Skin epidermis (tissue), 12 donors: ENCODE data around the gene ANO10.
"Not testable (repeated sequence)": the region's sequence is repeated elsewhere in the genome, so short reads cannot be mapped to it uniquely, and the experiment has no call there.

Experiments
- H3K27ac ChIP-seq, 21 experiments: fragments of 200-600 bp; sonication (generic) in 11 of 21; one replicate each; pipeline ENCODE4 v1.5.0; 2020; ENCODE audit warnings: mild to moderate bottlenecking in 3 of 21, inconsistent platforms in 2 of 21, moderate library complexity in 2 of 21
- H3K4me3 ChIP-seq, 7 experiments: fragments of 200-600 bp; sonication (generic) in 2 of 7; one replicate each; pipeline ENCODE4 v1.5.0; 2020; ENCODE audit warnings: inconsistent platforms in 2 of 7, mild to moderate bottlenecking in 2 of 7, moderate library complexity in 1 of 7

The ANO10 gene

DNA sequence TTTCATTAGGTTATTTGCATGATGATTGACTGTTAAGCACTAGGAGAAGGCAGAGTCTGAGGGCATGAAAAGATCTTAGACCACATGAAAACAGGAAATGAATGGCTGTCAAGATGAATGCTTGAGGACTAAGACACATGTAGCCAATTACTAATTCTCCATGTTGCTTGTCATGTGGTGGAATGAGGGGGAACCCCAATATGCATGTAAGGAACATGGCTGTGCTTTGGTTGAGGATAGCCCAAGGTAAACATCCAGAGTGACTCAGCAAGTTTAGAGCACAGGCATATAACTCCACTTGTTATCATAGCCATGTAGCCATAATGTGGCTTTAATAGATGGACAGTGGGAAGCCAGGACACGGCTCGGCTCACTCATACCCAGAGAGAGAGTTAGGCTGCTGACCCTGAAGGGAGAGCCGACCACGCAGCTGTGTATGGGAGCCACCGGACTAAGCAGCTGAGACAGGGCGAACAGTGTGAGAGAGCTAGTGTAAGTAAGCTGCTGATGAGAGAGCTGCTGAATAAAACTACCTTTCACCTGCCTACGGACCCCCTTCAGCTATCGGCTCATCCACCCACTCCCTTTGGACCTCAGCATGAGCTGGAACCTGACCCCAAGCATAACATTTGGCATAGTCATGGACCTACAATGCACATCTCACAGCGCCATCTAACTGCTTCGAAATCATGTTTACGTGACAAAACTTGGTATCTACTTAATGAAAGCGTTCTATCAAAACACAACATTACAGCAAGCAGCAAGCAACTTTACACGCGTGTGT, 37.6 kb downstream of the ANO10 start:
- Histone ChIP-seq H3K4me3 (no peak overlapping the region), H3K27ac (no peak overlapping the region)

DNA sequence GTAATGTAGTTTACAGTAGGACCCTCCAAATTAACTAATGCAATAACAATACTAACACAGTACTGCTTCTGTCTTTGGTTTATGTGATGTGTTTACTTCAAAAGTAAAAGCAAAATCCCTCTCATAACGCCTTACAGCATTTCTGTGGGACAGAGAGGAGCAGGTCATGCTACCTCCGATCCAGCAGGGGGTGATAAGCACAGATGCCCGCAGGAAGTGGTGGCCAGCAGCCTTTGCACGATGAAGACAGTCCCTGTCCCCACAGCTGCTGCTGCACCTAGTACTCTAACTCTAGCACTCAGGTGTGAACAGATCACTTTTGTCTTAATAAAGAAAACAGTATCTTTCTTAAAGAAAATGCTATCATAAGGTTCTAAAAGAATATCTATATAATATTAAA, 38.3 kb downstream of the ANO10 start:
- H3K27ac ChIP-seq, result no peak overlapping the region
- H3K4me3 ChIP-seq, result no peak overlapping the region

DNA sequence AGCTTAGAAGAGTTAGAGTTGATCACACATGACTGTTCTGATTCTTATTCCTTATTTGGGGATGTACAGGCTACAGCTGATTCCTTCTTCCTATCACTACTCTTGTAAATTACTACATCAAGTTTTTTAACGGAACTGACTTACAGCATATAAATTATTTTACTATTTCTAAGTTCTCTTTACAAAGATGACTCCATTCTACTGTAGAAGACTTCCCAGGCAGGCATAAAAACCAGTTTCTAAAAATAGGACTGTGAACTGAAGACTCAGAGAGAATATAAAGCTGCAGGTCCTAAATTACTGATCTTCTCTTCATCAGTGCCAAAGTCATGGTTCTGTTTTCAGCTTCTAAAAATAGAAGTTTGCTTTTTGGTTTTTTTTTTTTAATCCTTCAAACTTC, 38.9 kb downstream of the ANO10 start:
- no peak overlapping the region for H3K4me3 ChIP-seq
- H3K27ac ChIP-seq, result no peak overlapping the region

DNA sequence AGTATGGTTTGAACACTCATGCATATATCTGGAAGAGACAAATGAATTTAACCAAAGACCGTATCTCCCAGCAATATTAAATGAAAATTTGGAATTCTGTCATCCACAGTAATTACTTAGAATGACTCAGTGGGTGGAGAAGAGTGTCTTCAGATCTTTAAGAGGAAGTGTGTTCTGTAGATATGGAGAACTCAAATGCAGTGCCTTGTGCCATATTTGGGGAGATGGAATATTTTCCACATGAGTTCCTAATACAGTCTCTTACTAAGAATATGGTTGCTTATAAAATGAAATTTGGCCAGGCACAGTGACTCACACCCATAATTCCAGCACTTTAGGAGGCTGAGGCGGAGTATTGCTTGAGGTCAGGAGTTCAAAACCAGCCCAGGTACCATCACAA, 40.5 kb downstream of the ANO10 start:
- Histone ChIP-seq H3K27ac (no peak overlapping the region), H3K4me3 (no peak overlapping the region)

DNA sequence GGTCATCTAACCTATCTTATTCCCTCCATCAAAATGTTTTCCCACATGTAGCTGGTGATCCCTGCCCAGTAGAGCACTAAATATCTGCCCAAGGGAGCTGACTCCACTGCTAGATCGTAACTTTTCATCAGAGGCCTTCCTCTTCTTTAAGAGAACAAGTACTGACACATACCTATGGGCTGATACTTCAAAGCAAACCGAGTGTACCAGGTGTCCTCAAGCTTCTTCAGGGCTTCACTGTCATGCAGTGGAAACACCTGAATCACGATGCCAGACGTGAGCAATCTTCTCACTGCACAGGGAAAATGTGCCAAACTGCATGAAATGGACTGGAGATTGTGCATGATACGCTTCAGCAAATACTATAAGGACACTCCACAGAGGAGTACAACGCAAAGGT, 41.6 kb downstream of the ANO10 start:
- Histone ChIP-seq H3K27ac (no peak overlapping the region), H3K4me3 (no peak overlapping the region)

DNA sequence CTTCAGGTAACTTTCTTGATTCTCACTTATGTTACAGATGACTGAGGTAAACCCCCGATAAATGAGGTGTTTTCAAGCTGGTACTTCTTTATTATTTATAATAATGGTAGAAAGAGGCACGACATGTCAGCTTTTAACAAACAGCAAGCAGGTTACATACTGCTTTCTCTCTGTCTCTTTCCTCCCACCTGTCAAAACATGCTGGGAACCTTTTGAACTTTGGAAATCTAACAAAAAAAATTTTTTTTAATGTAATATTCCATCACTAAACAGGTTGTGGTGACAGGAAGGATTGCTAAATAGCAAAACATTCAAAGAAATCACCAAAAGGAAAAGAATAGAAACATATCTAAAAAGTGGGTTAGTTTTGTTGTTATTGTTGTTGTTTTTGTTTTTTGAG, 48.2 kb downstream of the ANO10 start:
- Histone ChIP-seq H3K27ac (no peak overlapping the region), H3K4me3 (no peak overlapping the region)

DNA sequence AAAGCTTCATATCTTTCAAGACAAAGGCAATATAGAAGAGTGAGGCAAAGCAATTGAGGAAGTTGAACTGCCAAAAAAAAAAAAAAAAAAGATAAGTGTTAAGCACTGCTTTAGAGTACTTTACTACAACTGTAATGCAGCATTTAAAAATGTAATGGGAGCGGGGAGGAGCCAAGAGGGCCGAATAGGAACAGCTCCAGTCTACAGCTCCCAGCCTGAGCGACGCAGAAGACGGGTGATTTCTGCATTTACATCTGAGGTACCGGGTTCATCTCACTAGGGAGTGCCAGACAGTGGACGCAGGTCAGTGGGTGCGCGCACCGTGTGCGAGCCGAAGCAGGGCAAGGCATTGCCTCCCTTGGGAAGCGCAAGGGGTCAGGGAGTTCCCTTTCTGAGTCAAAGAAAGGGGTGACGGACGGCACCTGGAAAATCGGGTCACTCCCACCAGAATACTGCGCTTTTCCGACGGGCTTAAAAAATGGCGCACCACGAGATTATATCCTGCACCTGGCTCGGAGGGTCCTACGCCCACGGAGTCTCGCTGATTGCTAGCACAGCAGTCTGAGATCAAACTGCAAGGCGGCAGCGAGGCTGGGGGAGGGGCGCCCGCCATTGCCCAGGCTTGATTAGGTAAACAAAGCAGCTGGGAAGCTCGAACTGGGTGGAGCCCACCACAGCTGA, 56.0 kb downstream of the ANO10 start:
- not testable (repeated sequence) for H3K4me3 ChIP-seq, H3K27ac ChIP-seq

DNA sequence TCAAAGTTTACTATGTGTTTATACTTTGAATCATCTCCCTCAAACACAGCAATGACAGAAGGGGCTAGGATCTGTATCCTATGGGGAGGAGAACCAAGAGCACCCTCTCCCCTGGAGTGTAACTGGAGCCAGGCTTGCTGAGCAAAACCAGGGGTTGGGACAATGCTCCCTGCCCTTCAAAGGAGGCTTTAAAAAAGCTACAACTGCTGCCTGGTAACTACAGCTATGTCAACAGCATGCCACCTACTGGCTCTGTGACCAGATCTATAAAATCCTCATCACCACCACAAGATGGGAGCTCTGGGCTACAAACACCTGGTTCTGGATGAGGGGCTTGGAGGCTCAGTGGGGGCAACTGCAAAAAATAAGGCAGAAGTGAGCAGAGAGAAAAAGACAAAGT, 61.9 kb downstream of the ANO10 start:
- H3K27ac ChIP-seq, result no peak overlapping the region
- no peak overlapping the region for H3K4me3 ChIP-seq

DNA sequence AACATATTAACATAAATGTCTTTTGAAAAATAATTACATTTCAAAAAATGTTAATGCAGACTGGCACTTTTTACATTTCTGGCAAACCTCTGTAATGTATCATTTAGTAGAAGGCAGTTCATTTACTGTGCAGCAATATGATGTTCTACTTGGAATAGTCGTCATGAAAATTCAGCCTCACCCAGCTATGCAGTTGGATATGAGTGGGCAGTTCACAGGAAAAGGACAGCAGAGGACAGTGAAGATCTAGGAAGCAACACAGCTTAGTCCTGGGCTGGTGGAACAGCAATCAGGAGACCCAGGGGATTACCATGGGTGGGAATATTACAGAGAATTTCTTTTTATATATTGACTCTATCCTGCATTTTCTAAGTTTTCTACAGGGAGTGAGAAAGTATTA, 63.6 kb downstream of the ANO10 start:
- Histone ChIP-seq H3K27ac (no peak overlapping the region), H3K4me3 (no peak overlapping the region)

DNA sequence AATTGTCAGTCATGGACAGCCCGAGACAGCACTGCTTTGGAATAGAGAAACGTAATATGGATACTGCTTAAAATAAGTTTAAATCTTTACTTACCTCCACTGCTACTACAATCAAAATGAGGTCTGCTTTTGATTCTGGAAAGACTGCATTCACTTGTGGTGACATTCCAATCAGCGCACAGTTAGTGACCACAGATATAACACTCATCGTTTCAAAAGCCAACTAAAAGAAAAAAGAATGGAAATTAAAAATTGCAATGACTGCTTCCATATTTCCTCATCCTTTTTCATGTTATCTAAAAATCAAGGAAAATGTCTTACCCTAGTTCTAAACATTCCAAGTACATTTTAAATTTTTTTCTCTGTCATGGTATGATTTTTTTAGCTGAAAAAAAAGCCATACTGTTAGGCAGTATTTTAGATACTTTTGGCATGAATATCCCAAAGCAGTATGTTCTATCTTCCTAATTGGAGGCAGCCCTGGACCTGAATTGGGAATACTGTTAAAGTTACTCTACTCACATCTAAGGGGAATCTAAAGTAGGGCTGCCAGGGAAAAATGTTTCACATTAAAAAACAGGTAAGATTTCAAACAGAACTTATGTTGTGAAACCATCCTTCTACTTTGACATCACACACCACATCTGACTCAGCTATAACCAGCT, 72.1 kb downstream of the ANO10 start:
- Histone ChIP-seq H3K4me3 (no peak overlapping the region), H3K27ac (peak overlapping the region in 1 of 21 experiments; percentile 18)

DNA sequence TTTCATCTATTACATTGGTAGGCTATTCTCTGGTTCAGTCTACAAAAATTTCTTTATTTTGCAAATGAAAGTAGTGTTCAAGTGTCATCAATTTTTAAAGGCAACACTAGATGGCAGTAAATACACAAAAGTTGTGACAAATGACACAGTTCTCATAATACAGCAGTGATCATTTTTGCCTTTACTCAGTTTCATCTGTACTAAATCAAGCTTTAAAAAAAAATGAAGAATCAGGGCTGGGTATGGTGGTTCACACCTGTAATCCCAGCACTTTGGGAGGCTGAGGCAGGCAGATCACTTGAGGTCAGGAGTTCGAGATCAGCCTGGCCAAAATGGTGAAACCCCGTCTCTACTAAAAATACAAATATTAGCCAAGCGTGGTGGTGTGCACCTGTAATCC, 77.5 kb downstream of the ANO10 start:
- H3K27ac ChIP-seq, H3K4me3 ChIP-seq: not testable (repeated sequence)

DNA sequence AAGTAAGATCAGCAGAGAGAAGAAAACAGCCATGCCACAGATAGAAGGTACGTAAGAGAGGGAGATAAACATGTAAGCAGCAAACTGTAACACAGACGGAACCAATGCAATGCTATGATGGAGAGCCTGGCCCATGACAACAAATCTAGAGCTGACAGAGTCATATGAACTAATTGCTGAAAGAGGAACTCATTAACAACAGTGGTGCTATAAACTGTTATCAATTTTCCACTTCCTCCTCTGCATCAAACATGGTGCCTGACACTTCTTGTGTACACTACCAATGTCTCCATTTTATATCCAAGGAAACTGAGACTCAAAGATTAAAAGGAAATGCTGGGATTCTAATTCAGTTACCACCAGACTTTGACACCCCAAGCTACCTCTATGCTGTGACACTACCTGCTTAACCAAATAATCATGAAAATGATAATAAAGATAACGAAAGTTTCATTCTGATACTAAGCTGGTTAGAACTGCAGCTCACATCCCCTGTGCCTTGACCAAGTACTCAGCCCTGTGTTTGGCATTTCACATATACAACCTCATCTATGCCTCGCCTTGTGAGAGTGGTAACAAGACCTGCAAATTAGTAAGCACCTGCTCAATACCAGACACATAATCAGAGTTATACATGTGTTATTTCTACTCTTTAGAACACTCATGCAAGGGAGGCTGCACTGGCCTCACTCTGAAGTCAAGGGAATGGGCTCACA, 79.3 kb downstream of the ANO10 start:
- H3K4me3 ChIP-seq, result no peak overlapping the region
- no peak overlapping the region for H3K27ac ChIP-seq

DNA sequence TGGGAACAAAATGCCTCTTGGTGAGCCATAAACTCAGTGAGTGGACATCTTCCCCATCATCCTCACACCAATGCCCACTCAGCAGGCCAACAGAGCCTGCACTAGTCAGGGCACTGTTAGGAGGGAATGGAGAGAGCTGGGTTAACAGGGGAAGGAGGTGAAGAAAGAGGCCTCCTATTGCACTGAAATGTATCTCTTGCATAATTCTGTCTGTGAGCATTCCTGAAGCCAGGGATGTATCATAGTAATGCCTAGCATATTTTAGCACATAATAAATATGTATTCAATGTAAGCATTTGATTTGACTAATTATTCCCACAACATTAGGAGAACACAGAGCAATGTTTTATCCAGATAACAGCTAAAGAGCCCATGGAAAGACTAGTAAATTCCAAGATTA, 81.2 kb downstream of the ANO10 start:
- no peak overlapping the region for H3K27ac ChIP-seq
- no peak overlapping the region for H3K4me3 ChIP-seq

DNA sequence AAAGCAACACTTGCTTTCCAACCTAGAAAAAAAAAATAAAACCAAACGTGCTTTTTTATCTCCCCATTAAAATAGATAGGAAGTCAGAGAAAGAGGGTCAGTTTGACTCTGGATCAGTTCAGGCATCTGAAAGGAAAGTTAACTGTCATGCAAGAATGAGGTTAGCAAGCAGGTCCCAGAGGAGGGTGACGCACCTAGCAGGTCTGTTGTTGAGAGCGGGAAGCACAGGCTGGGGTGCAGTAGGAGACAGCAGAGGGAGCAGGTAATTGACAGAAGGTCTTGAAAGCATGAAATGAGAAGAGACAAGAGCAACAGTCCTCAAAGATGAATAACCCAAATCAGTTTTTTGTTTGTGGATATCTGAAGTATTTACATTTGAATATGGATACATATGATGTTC, 82.5 kb downstream of the ANO10 start:
- H3K27ac ChIP-seq, result no peak overlapping the region

DNA sequence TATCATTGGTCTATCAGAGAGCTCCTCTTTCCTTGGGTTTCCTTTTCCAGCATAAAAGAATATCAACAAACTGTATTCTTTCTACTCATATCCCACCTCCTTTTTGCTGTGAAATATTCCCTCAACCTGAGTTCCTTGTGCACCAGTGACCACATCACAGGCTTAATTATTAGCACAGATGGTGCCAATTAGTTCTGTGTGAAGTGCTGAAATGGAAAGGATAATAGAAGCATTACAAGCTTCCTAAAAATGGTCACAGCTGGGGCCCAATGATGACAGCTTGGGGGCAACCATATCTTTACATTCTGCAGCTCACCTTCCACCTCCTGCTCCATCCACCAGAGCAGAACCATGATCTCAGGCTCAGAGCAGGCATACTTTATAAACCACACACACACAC, 84.6 kb downstream of the ANO10 start:
- Histone ChIP-seq H3K27ac (no peak overlapping the region), H3K4me3 (no peak overlapping the region)

More for the DNA sequence above, 82.5 kb downstream of the ANO10 start:
- no peak overlapping the region for H3K4me3 ChIP-seq

DNA sequence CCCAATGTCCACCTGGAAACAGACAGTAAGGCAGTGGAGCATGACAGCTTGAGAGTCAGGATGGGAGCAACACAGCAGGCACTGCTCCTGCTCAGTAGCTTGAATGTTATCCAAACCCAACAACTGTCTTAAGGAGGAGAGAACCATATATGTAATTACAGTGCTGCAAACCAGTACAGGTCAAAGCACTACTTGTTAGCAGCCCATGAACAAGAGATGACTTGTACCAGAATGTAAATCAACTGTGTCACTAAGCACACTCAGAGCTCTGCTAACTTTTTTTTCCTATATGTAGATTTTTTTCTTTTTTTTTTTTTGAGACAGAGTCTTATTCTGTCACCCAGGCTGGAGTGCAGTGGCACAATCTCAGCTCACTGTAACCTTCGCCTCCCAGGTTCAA, 87.1 kb downstream of the ANO10 start:
- H3K27ac ChIP-seq, result no peak overlapping the region
- H3K4me3 ChIP-seq, result no peak overlapping the region

DNA sequence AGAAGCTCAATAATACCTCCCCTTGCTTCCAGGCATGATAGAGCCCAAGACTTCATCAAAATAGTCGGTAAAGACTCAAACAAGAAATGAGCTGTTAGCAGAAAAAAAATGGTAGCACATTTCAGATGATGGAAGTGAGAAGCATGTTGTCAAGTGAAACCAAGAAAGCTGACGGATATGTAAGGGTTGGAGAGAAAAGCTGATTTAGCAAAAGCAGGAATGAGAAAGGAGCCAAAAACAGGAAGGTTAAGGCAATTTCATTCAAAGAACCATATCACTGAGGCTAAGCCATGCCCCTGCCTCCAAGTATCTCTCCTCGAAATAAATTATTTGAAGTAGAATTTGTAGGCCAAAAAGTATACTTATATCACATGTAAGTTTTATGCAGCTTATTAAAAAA, 88.8 kb downstream of the ANO10 start:
- Histone ChIP-seq H3K4me3 (no peak overlapping the region), H3K27ac (no peak overlapping the region)

DNA sequence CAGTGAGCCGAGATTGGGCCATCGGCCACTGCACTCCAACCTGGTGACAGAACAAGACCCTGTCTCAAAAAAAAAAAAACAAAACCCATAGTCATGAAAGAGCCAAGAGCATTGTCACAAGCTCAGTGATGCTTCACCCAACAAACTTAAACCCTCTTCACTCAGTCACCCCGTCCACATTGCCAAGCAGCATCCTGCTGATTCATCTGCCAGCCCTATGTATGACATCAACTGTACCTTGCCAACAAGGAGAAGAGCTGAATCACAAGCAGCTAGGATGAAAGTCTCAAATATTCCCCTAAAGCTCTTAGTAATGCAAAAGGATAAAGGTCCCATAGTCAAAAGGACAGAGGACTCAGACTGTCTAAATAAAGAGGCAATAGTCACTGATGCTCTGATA, 90.0 kb downstream of the ANO10 start:
- no peak overlapping the region for H3K4me3 ChIP-seq
- H3K27ac ChIP-seq, result no peak overlapping the region

DNA sequence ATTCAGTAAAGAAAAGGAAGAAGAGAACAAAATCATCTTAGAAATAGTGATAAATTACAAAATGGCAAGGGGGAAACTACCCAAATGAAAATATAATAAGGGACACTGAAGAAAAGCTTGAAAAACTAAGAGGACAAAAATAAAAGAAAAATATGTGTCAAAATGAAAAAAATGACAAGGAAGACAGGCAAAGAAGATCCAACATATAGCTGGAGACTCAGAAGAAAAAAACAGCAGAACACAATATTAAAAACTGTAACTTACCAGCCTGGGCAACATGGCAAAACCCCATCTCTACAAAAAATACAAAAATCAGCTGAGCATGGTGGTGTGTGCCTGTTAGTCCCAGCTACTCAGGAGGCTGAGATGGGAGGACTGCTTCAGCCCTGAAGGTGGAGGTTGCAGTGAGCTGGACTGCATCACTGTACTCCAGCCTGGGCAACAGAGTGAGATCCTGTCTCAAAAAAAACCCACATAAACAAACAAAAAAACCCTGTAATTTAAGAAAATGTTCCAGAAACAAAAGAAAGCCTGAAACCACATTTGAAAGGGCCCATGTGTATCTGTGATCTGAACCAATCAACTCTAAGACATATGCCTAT, 93.2 kb downstream of the ANO10 start:
- Histone ChIP-seq H3K27ac (no peak overlapping the region), H3K4me3 (no peak overlapping the region)

DNA sequence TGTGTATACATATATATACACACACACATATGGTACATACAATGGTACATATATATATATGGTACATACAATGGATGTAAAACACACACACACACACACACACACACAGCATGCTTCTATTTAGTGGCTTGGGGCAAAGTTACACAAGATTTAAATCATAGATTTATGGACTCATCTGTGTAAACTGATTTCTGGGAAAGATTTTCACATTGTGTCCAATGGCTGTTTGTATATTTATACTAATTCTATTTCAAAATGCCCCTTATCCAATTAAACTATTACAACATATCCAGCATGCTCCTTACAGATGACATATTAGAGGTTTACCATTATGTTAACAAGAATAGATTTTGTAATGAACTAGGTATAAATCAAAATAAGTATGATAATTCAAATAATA, 94.9 kb downstream of the ANO10 start:
- no peak overlapping the region for H3K4me3 ChIP-seq
- no peak overlapping the region for H3K27ac ChIP-seq
